ENCODE measurements around the gene TLR8. TPM values are rescaled to one million over a fixed set of nuclear protein-coding genes. Genes with fewer than 3 reads are reported as not detected.

TLR8 gene
- total and polyA plus RNA-seq, 2 of the 13 experiments (the other 11 are each of a cell fraction or from before 2014, with no cell fraction given), result not detected

DNA sequence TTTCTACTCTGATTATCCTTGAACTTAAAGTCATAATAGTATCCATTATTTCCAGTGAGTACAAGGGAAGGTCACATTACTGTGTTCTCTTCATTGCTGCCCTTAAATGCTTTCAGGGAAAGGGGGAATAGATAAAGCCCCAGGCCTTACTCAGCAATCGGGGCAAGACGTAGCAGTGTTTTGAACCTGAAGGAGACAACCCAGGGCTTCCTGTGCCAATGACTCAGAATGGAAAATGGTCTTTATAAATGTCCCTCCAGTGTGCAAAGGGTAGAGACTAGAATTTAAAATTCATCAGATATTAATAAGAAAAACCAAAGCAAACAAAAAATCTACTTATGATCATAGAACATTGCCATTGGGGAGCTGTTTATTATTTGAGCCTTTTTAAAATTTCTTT lies 23.7 kb downstream of the TLR8 start:
- Histone ChIP-seq H3K9ac (ENCODE audit: insufficient read depth, low read depth, low read length) (no peak overlapping the region), H2AFZ (ENCODE audit: low read length) (no peak overlapping the region), H3K4me3 (replicated peaks in 1 of 3; ENCODE audit: insufficient read depth in 1 of 3, low read depth in 2 of 3, low read length in 3 of 3) (no peak overlapping the region), H3K9me3 (ENCODE audit: low read length) (no peaks in the 10 kb centered on the region), H4K20me1 (ENCODE audit: insufficient read depth, low read length) (no peaks in the 10 kb centered on the region), H3K27ac (ENCODE audit: extremely low read length, insufficient read depth, low read length) (no peak overlapping the region), H3K36me3 (replicated peaks in 1 of 2; ENCODE audit: control insufficient read depth in 1 of 2, insufficient read depth in 2 of 2, low read length in 2 of 2) (no peaks in the 10 kb centered on the region), H3K4me1 (ENCODE audit: insufficient read depth, low read length) (no peaks in the 10 kb centered on the region), H3K27me3 (ENCODE audit: control insufficient read depth in 1 of 2, insufficient read depth in 2 of 2, low read length in 2 of 2) (no peaks in the 10 kb centered on the region), H3K79me2 (ENCODE audit: insufficient read depth, low read length) (no peaks in the 10 kb centered on the region), H3K4me2 (ENCODE audit: low read depth, low read length) (no peak overlapping the region)
- no TSS peak for BruUV-seq (replicated peaks)
- in situ Hi-C loops (cut with HindIII; ENCODE audit: extremely low pct_ligation_motif_present, low pct_unique_long_range_greater_than_20kb) (no loop called here), intact Hi-C loops (cut with micrococcal nuclease; ENCODE audit: unreplicated experiment) (no loop called here)
- ChIA-PET CTCF (ENCODE audit: low intra/inter-chr PET ratio, low total read pairs) (no interaction called here), POLR2A (no interaction called here)
- no peak for ATAC-seq
- no peak for FAIRE-seq
- 5% methylated on average over 2 of the region's 2 CpGs for WGBS (ENCODE audit: low lambda C conversion rate)
- DNase-seq (ENCODE audit: low spot score), result no peak
- TF ChIP-seq ZNF567 (CRISPR knock-in tag; IDR thresholded peaks at IDR 0.05; ENCODE audit: borderline replicate concordance), result no peak

DNA sequence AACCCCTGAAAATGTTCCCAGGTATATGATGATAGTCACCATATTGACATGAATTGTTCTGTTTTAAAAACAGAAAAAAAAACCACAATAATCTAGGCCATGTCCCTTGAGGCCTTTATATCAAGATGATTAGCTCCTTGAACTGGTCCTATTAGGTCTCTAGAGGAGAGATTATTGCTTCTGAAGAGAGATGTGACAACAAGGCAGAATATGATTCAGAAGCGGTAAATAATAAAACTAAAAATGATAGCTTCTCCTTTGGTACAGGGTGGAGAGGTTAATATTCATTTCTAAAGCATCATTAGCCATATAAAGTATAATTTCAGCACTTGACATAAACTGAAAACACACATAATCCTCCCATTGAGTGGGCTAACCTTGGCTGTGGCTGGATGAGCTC lies 25.8 kb downstream of the TLR8 start:
- intact Hi-C loops (cut with micrococcal nuclease; ENCODE audit: unreplicated experiment) (no loop called here), in situ Hi-C loops (cut with HindIII; ENCODE audit: extremely low pct_ligation_motif_present, low pct_unique_long_range_greater_than_20kb) (no loop called here)
- H3K27me3 ChIP-seq (ENCODE audit: control insufficient read depth in 1 of 2, insufficient read depth in 2 of 2, low read length in 2 of 2), result no peaks in the 10 kb centered on the region
- no peaks in the 10 kb centered on the region for H3K4me1 ChIP-seq (ENCODE audit: insufficient read depth, low read length)
- H3K4me3 ChIP-seq (replicated peaks in 1 of 3; ENCODE audit: insufficient read depth in 1 of 3, low read depth in 2 of 3, low read length in 3 of 3), result no peak overlapping the region
- H3K79me2 ChIP-seq (ENCODE audit: insufficient read depth, low read length), result no peaks in the 10 kb centered on the region
- no TSS peak for BruUV-seq (replicated peaks)
- H3K4me2 ChIP-seq (ENCODE audit: low read depth, low read length), result no peak overlapping the region
- WGBS (ENCODE audit: low lambda C conversion rate), result 6% methylated on average over 1 of the region's 1 CpG
- DNase-seq (ENCODE audit: low spot score) (no peak), ATAC-seq (no peak), FAIRE-seq (no peak)
- H3K36me3 ChIP-seq (replicated peaks in 1 of 2; ENCODE audit: control insufficient read depth in 1 of 2, insufficient read depth in 2 of 2, low read length in 2 of 2), result no peaks in the 10 kb centered on the region
- H2AFZ ChIP-seq (ENCODE audit: low read length), result no peak overlapping the region
- H3K27ac ChIP-seq (ENCODE audit: extremely low read length, insufficient read depth, low read length), result no peak overlapping the region
- H3K9ac ChIP-seq (ENCODE audit: insufficient read depth, low read depth, low read length), result no peak overlapping the region
- POLR2A ChIA-PET, result no interaction called here
- CTCF ChIA-PET (ENCODE audit: low intra/inter-chr PET ratio, low total read pairs), result no interaction called here
- no peaks in the 10 kb centered on the region for H3K9me3 ChIP-seq (ENCODE audit: low read length)
- H4K20me1 ChIP-seq (ENCODE audit: insufficient read depth, low read length), result no peaks in the 10 kb centered on the region
- TF ChIP-seq POLR2G (IDR thresholded peaks at IDR 0.05; ENCODE audit: low read depth, low read length) (no peak), BRD4 (CRISPR knock-in tag; IDR thresholded peaks at IDR 0.05) (no peak), RERE (CRISPR knock-in tag; IDR thresholded peaks at IDR 0.05; ENCODE audit: low read depth) (no peak), TAF15 (IDR thresholded peaks at IDR 0.05; ENCODE audit: low read depth, low read length, poor library complexity, severe bottlenecking) (no peak), AGO2 (optimal IDR thresholded peaks at IDR 0.05; ENCODE audit: low read depth, low read length) (no peak), MATR3 (CRISPR knock-in tag; IDR thresholded peaks at IDR 0.05) (no peak), PBX3 (CRISPR knock-in tag; IDR thresholded peaks at IDR 0.05; ENCODE audit: borderline replicate concordance) (no peak), JDP2 (CRISPR knock-in tag; IDR thresholded peaks at IDR 0.05; ENCODE audit: borderline replicate concordance) (no peak), ZNF383 (CRISPR knock-in tag; IDR thresholded peaks at IDR 0.05; ENCODE audit: borderline replicate concordance) (no peak), ZFP36L1 (CRISPR knock-in tag; IDR thresholded peaks at IDR 0.05) (no peak), ZSCAN9 (CRISPR knock-in tag; IDR thresholded peaks at IDR 0.05; ENCODE audit: borderline replicate concordance) (no peak), ZNF33A (CRISPR knock-in tag; IDR thresholded peaks at IDR 0.05; ENCODE audit: borderline replicate concordance) (no peak)

All from HepG2 (cell line).